SK-N-SH (cell line): ENCODE measurements around the gene IGFBPL1.

Experiments used
- EP300 ChIP-seq, 2 experiments: IDR thresholded peaks; 2 replicates each; pipeline versions ENCODE4 v1.4.0 to v1.6.1; 2012; ENCODE audit warnings: borderline replicate concordance in 1 of 2, low read depth in 1 of 2, low read length in 1 of 2
- EZH2phosphoT487 ChIP-seq: fragments of 200-600 bp; sonication (generic); IDR thresholded peaks from 2 replicates; pipeline ENCODE4 v1.6.1; 2017; ENCODE audit warnings: low read depth, mixed run types, mild to moderate bottlenecking, antibody characterized with exemption, moderate library complexity, borderline replicate concordance
- FOSL2 ChIP-seq: IDR thresholded peaks from 2 replicates; pipeline ENCODE4 v1.4.0; 2012; ENCODE audit warnings: low read depth, mild to moderate bottlenecking, moderate library complexity, borderline replicate concordance
- FOXJ3 ChIP-seq: sonication (generic); formaldehyde crosslinking; IDR thresholded peaks from 2 replicates; pipeline ENCODE4 v1.5.1; 2020; ENCODE audit warnings: mild to moderate bottlenecking, missing genetic modification reagents
- GABPA ChIP-seq: IDR thresholded peaks from 2 replicates; pipeline ENCODE4 v1.4.0; 2012; ENCODE audit warnings: low read depth, mild to moderate bottlenecking
- POLR2AphosphoS5 ChIP-seq: IDR thresholded peaks from 2 replicates; pipeline ENCODE4 v1.6.1; 2012; ENCODE audit warnings: low read depth, low read length
- RAD21 ChIP-seq: IDR thresholded peaks from 2 replicates; pipeline ENCODE4 v1.6.1; 2012; ENCODE audit warnings: mild to moderate bottlenecking, low read length
- RXRA ChIP-seq: IDR thresholded peaks from 2 replicates; pipeline ENCODE4 v1.4.0; 2012; ENCODE audit warnings: low read depth, mild to moderate bottlenecking, borderline replicate concordance
- SIN3A ChIP-seq: IDR thresholded peaks from 2 replicates; pipeline ENCODE4 v1.6.1; 2012; ENCODE audit warnings: low read depth, mild to moderate bottlenecking, low read length, moderate library complexity, borderline replicate concordance
- TF ChIP-seq, protein P1 (sequence below): fragments of 200-600 bp; sonication (generic); IDR thresholded peaks from 2 replicates; pipeline ENCODE4 v1.6.1; 2017; ENCODE audit warnings: antibody characterized with exemption, mild to moderate bottlenecking, moderate library complexity
- TF ChIP-seq, protein P2 (sequence below): IDR thresholded peaks from 2 replicates; pipeline ENCODE4 v1.6.1; 2012; ENCODE audit warnings: mild to moderate bottlenecking, low read depth, low read length, moderate library complexity
- TF ChIP-seq, protein P3 (sequence below): IDR thresholded peaks from 2 replicates; pipeline ENCODE4 v1.4.0; 2012; ENCODE audit warnings: low read depth
- TF ChIP-seq, protein P4 (sequence below): IDR thresholded peaks from 2 replicates; pipeline ENCODE4 v1.4.0; 2012; ENCODE audit warnings: low read depth, borderline replicate concordance
- TF ChIP-seq, protein P5 (sequence below): fragments of 150-350 bp; IDR thresholded peaks from 2 replicates; pipeline ENCODE4 v1.6.1; 2016; ENCODE audit warnings: mild to moderate bottlenecking, low read depth, low read length

DNA sequence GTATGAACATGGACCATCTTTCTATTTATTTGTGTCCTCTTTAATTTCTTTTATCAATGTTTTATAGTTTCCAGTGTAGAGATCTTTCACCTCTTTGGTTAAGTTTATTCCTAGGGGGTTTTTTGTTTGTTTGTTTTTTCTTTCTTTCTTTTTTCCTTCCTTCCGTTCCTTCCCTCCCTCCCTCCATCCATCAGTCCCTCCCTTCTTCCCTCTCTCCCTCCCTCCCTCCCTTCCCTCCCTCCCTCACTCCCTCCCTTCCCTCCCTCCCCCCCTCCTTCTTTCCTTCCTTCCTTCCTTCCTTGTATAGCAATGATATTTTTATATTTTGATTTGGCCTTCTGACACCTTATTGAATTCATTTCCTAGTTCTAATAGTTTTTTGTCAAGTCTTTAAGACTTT is 23.4 kb upstream of the IGFBPL1 start:
- TF ChIP-seq, protein P1, sequence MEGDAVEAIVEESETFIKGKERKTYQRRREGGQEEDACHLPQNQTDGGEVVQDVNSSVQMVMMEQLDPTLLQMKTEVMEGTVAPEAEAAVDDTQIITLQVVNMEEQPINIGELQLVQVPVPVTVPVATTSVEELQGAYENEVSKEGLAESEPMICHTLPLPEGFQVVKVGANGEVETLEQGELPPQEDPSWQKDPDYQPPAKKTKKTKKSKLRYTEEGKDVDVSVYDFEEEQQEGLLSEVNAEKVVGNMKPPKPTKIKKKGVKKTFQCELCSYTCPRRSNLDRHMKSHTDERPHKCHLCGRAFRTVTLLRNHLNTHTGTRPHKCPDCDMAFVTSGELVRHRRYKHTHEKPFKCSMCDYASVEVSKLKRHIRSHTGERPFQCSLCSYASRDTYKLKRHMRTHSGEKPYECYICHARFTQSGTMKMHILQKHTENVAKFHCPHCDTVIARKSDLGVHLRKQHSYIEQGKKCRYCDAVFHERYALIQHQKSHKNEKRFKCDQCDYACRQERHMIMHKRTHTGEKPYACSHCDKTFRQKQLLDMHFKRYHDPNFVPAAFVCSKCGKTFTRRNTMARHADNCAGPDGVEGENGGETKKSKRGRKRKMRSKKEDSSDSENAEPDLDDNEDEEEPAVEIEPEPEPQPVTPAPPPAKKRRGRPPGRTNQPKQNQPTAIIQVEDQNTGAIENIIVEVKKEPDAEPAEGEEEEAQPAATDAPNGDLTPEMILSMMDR, result no peak
- TF ChIP-seq, protein P2, sequence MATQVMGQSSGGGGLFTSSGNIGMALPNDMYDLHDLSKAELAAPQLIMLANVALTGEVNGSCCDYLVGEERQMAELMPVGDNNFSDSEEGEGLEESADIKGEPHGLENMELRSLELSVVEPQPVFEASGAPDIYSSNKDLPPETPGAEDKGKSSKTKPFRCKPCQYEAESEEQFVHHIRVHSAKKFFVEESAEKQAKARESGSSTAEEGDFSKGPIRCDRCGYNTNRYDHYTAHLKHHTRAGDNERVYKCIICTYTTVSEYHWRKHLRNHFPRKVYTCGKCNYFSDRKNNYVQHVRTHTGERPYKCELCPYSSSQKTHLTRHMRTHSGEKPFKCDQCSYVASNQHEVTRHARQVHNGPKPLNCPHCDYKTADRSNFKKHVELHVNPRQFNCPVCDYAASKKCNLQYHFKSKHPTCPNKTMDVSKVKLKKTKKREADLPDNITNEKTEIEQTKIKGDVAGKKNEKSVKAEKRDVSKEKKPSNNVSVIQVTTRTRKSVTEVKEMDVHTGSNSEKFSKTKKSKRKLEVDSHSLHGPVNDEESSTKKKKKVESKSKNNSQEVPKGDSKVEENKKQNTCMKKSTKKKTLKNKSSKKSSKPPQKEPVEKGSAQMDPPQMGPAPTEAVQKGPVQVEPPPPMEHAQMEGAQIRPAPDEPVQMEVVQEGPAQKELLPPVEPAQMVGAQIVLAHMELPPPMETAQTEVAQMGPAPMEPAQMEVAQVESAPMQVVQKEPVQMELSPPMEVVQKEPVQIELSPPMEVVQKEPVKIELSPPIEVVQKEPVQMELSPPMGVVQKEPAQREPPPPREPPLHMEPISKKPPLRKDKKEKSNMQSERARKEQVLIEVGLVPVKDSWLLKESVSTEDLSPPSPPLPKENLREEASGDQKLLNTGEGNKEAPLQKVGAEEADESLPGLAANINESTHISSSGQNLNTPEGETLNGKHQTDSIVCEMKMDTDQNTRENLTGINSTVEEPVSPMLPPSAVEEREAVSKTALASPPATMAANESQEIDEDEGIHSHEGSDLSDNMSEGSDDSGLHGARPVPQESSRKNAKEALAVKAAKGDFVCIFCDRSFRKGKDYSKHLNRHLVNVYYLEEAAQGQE, result no peak
- TF ChIP-seq, protein P3, sequence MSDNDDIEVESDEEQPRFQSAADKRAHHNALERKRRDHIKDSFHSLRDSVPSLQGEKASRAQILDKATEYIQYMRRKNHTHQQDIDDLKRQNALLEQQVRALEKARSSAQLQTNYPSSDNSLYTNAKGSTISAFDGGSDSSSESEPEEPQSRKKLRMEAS, result no peak
- no peak for TF ChIP-seq FOSL2
- no peak for TF ChIP-seq EZH2phosphoT487
- TF ChIP-seq SIN3A, result no peak
- TF ChIP-seq RAD21, result no peak
- no peak for TF ChIP-seq EP300 (IDR thresholded peaks at IDR 0.05; ENCODE audit: borderline replicate concordance in 1 of 2, low read depth in 1 of 2, low read length in 1 of 2)
- TF ChIP-seq, protein P4, sequence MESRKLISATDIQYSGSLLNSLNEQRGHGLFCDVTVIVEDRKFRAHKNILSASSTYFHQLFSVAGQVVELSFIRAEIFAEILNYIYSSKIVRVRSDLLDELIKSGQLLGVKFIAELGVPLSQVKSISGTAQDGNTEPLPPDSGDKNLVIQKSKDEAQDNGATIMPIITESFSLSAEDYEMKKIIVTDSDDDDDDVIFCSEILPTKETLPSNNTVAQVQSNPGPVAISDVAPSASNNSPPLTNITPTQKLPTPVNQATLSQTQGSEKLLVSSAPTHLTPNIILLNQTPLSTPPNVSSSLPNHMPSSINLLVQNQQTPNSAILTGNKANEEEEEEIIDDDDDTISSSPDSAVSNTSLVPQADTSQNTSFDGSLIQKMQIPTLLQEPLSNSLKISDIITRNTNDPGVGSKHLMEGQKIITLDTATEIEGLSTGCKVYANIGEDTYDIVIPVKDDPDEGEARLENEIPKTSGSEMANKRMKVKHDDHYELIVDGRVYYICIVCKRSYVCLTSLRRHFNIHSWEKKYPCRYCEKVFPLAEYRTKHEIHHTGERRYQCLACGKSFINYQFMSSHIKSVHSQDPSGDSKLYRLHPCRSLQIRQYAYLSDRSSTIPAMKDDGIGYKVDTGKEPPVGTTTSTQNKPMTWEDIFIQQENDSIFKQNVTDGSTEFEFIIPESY, result no peak
- TF ChIP-seq, protein P5, sequence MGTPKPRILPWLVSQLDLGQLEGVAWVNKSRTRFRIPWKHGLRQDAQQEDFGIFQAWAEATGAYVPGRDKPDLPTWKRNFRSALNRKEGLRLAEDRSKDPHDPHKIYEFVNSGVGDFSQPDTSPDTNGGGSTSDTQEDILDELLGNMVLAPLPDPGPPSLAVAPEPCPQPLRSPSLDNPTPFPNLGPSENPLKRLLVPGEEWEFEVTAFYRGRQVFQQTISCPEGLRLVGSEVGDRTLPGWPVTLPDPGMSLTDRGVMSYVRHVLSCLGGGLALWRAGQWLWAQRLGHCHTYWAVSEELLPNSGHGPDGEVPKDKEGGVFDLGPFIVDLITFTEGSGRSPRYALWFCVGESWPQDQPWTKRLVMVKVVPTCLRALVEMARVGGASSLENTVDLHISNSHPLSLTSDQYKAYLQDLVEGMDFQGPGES, result no peak
- no peak for TF ChIP-seq FOXJ3
- no peak for TF ChIP-seq POLR2AphosphoS5
- no peak for TF ChIP-seq GABPA
- TF ChIP-seq RXRA, result no peak
